Neural cell (in vitro differentiated cells): ENCODE measurements around the gene TSPAN18. TPM values are rescaled to one million over a fixed set of nuclear protein-coding genes. Genes with fewer than 3 reads are reported as not detected.

Experiments used
- H2AFZ ChIP-seq: fragments of 200-600, 300-800 bp; sonication (generic), shearing (Covaris generic); 2 replicates; pipeline ENCODE4 v1.6.0; 2014; ENCODE audit warnings: low read depth, mild to moderate bottlenecking, antibody characterized with exemption, low read length, moderate library complexity
- H3F3A ChIP-seq: fragments of 200-600 bp; shearing (Covaris generic); 2 replicates; pipeline ENCODE4 v1.6.1; 2016; ENCODE audit warnings: mild to moderate bottlenecking, moderate library complexity, mixed read lengths, antibody characterized with exemption, low read length; ENCODE audit not compliant: insufficient read depth, poor library complexity, severe bottlenecking
- H3K27ac ChIP-seq: fragments of 200-600, 300-800 bp; sonication (generic), shearing (Covaris generic); 2 replicates; pipeline ENCODE4 v1.5.1; 2014; ENCODE audit warnings: mild to moderate bottlenecking, low read length, moderate library complexity
- H3K27me3 ChIP-seq: fragments of 300-800, 200-600 bp; sonication (generic), shearing (Covaris generic); 2 replicates; pipeline ENCODE4 v1.6.0; 2014; ENCODE audit warnings: mild to moderate bottlenecking, low read depth, low read length, moderate library complexity; ENCODE audit not compliant: insufficient read depth
- H3K36me3 ChIP-seq: fragments of 300-800, 200-600 bp; sonication (generic), shearing (Covaris generic); 2 replicates; pipeline ENCODE4 v1.5.1; 2014; ENCODE audit warnings: mild to moderate bottlenecking, antibody characterized with exemption, low read length, moderate library complexity; ENCODE audit not compliant: insufficient read depth
- H3K4me2 ChIP-seq: fragments of 300-800, 200-600 bp; sonication (generic), shearing (Covaris generic); 2 replicates; pipeline ENCODE4 v1.6.0; 2014; ENCODE audit warnings: mild to moderate bottlenecking, low read length
- H3K4me3 ChIP-seq: fragments of 300-800, 200-600 bp; sonication (generic), shearing (Covaris generic); 2 replicates; pipeline ENCODE4 v1.5.1; 2014; ENCODE audit warnings: mild to moderate bottlenecking, low read length, moderate library complexity
- H3K79me2 ChIP-seq: fragments of 200-600 bp; shearing (Covaris generic); replicated peaks from 2 replicates; pipeline ENCODE4 v1.6.0; 2014; ENCODE audit warnings: mild to moderate bottlenecking, low read length, moderate library complexity; ENCODE audit not compliant: insufficient read depth
- H3K9ac ChIP-seq: fragments of 300-800, 200-600 bp; sonication (generic), shearing (Covaris generic); 2 replicates; pipeline ENCODE4 v1.6.1; 2016; ENCODE audit warnings: mild to moderate bottlenecking, low read length, mixed read lengths
- H3K9me2 ChIP-seq: fragments of 200-600 bp; shearing (Covaris generic); 2 replicates; pipeline ENCODE4 v1.6.1; 2016; ENCODE audit warnings: mild to moderate bottlenecking, low read length, mixed read lengths; ENCODE audit not compliant: insufficient read depth
- H3K9me3 ChIP-seq: fragments of 200-600, 300-800 bp; sonication (generic), shearing (Covaris generic); 2 replicates; pipeline ENCODE4 v1.6.1; 2016; ENCODE audit warnings: mild to moderate bottlenecking, mixed run types, low read length, moderate library complexity, mixed read lengths
- H4K20me1 ChIP-seq: fragments of 200-600 bp; shearing (Covaris generic); 2 replicates; pipeline ENCODE4 v1.6.1; 2016; ENCODE audit warnings: mild to moderate bottlenecking, mixed run types; ENCODE audit not compliant: insufficient read depth
- EP300 ChIP-seq: fragments of 450-650 bp; conservative IDR thresholded peaks from 2 replicates; pipeline ENCODE4 v1.6.1; 2014; ENCODE audit warnings: antibody characterized with exemption, mild to moderate bottlenecking, moderate library complexity; ENCODE audit not compliant: poor library complexity, severe bottlenecking
- EZH2 ChIP-seq: fragments of 200-600, 300-800 bp; shearing (Covaris generic), sonication (generic); IDR thresholded peaks from 2 replicates; pipeline ENCODE4 v1.6.1; 2014; ENCODE audit warnings: antibody characterized with exemption, low read length, borderline replicate concordance, mild to moderate bottlenecking; ENCODE audit not compliant: insufficient read depth, poor library complexity, severe bottlenecking
- MXI1 ChIP-seq: fragments of 450-650 bp; conservative IDR thresholded peaks from 2 replicates; pipeline ENCODE4 v1.6.1; 2014; ENCODE audit warnings: antibody characterized with exemption, mild to moderate bottlenecking; ENCODE audit not compliant: poor library complexity, severe bottlenecking
- POLR2AphosphoS5 ChIP-seq: IDR thresholded peaks from 2 replicates; pipeline ENCODE4 v1.6.1; 2012
- RAD21 ChIP-seq: fragments of 450-650 bp; conservative IDR thresholded peaks from 2 replicates; pipeline ENCODE4 v1.6.1; 2014; ENCODE audit warnings: antibody characterized with exemption, mild to moderate bottlenecking, moderate library complexity
- SMC3 ChIP-seq: fragments of 450-650 bp; conservative IDR thresholded peaks from 2 replicates; pipeline ENCODE4 v1.6.1; 2014; ENCODE audit warnings: antibody characterized with exemption, mild to moderate bottlenecking, moderate library complexity; ENCODE audit not compliant: poor library complexity
- TAF1 ChIP-seq: IDR thresholded peaks from 2 replicates; pipeline ENCODE4 v1.6.1; 2012; ENCODE audit warnings: low read depth
- polyA plus RNA-seq: library from polyadenylated mRNA; depleted of rRNA; stranded (reverse); fragments of >200 nt; gene quantifications from 2 replicates; pipeline ENCODE4 v1.2.3, GENCODE V29; 2014
- TF ChIP-seq, protein P1 (sequence below): IDR thresholded peaks from 2 replicates; pipeline ENCODE4 v1.6.1; 2012; ENCODE audit warnings: borderline replicate concordance
- TF ChIP-seq, protein P2 (sequence below): fragments of 450-650 bp; IDR thresholded peaks from 2 replicates; pipeline ENCODE4 v1.5.1; 2014; ENCODE audit warnings: antibody characterized with exemption, mild to moderate bottlenecking, moderate library complexity; ENCODE audit not compliant: poor library complexity, severe bottlenecking

TSPAN18 gene
- polyA plus RNA-seq, 1 donor from 2014 or later = 8.4 TPM

DNA sequence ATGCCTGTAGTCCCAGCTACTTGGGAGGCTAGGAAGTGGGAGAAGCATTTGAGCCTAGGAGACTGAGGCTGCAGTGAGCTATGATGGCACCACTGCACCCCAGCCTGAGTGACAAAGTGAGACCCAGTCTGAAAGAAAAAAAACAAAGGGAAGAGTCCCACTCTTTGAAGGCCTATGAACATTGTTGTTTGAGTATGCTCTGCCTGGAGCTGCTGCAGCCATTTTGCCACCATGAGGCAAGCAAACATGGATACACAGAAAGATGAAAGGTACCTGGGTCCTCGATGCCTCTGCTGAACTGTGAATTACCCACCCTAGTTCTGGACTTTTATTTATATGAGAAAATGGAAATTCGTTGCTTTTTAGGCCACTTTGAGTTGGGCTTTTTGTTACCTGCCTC, 19.7 kb upstream of the TSPAN18 start:
- no peaks in the 10 kb centered on the region for H3K9me3 ChIP-seq
- H3K79me2 ChIP-seq = no peaks in the 10 kb centered on the region
- H3K4me2 ChIP-seq = no peak overlapping the region
- no peaks in the 10 kb centered on the region for H3F3A ChIP-seq
- H3K9me2 ChIP-seq = no peaks in the 10 kb centered on the region
- H2AFZ ChIP-seq = no peak overlapping the region
- no peak overlapping the region for H3K4me3 ChIP-seq
- no peak overlapping the region for H3K9ac ChIP-seq
- no peak overlapping the region for H3K27ac ChIP-seq
- no peaks in the 10 kb centered on the region for H3K36me3 ChIP-seq
- TF ChIP-seq, protein P1, sequence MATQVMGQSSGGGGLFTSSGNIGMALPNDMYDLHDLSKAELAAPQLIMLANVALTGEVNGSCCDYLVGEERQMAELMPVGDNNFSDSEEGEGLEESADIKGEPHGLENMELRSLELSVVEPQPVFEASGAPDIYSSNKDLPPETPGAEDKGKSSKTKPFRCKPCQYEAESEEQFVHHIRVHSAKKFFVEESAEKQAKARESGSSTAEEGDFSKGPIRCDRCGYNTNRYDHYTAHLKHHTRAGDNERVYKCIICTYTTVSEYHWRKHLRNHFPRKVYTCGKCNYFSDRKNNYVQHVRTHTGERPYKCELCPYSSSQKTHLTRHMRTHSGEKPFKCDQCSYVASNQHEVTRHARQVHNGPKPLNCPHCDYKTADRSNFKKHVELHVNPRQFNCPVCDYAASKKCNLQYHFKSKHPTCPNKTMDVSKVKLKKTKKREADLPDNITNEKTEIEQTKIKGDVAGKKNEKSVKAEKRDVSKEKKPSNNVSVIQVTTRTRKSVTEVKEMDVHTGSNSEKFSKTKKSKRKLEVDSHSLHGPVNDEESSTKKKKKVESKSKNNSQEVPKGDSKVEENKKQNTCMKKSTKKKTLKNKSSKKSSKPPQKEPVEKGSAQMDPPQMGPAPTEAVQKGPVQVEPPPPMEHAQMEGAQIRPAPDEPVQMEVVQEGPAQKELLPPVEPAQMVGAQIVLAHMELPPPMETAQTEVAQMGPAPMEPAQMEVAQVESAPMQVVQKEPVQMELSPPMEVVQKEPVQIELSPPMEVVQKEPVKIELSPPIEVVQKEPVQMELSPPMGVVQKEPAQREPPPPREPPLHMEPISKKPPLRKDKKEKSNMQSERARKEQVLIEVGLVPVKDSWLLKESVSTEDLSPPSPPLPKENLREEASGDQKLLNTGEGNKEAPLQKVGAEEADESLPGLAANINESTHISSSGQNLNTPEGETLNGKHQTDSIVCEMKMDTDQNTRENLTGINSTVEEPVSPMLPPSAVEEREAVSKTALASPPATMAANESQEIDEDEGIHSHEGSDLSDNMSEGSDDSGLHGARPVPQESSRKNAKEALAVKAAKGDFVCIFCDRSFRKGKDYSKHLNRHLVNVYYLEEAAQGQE = no peak
- no peak for TF ChIP-seq MXI1
- no peak for TF ChIP-seq TAF1
- TF ChIP-seq POLR2AphosphoS5 = no peak
- no peak for TF ChIP-seq EP300
- TF ChIP-seq SMC3 = no peak
- no peak for TF ChIP-seq EZH2
- no peak for TF ChIP-seq RAD21
- TF ChIP-seq, protein P2, sequence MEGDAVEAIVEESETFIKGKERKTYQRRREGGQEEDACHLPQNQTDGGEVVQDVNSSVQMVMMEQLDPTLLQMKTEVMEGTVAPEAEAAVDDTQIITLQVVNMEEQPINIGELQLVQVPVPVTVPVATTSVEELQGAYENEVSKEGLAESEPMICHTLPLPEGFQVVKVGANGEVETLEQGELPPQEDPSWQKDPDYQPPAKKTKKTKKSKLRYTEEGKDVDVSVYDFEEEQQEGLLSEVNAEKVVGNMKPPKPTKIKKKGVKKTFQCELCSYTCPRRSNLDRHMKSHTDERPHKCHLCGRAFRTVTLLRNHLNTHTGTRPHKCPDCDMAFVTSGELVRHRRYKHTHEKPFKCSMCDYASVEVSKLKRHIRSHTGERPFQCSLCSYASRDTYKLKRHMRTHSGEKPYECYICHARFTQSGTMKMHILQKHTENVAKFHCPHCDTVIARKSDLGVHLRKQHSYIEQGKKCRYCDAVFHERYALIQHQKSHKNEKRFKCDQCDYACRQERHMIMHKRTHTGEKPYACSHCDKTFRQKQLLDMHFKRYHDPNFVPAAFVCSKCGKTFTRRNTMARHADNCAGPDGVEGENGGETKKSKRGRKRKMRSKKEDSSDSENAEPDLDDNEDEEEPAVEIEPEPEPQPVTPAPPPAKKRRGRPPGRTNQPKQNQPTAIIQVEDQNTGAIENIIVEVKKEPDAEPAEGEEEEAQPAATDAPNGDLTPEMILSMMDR = no peak
- H4K20me1 ChIP-seq = no peaks in the 10 kb centered on the region
- no peaks in the 10 kb centered on the region for H3K27me3 ChIP-seq

DNA sequence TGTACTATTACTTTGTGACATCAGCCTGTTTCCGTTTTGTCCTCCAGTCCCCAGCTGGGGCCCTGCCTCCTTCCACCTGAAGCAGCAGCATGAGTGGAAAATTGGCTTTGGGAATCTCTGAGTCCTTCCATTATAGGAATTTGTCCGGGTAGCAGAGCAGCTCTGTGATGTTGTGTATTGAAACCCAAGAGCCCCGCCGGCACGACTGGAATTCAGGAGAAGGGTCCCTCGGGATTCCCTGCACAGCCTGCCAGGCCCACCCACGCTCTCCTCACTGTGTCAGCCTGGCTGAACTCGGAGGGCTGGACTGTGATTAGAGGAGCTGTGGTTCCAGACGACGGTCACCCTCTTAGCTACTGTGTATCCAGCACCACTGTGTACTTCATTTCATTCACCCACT, 18.8 kb upstream of the TSPAN18 start:
- Histone ChIP-seq H2AFZ (no peak overlapping the region), H3F3A (no peaks in the 10 kb centered on the region), H4K20me1 (no peaks in the 10 kb centered on the region), H3K4me2 (no peak overlapping the region), H3K9me3 (no peaks in the 10 kb centered on the region), H3K27me3 (no peaks in the 10 kb centered on the region), H3K79me2 (no peaks in the 10 kb centered on the region), H3K9ac (no peak overlapping the region), H3K27ac (no peak overlapping the region), H3K4me3 (no peak overlapping the region), H3K9me2 (no peaks in the 10 kb centered on the region), H3K36me3 (no peaks in the 10 kb centered on the region)
- TF ChIP-seq MXI1 = no peak
- no peak for TF ChIP-seq EZH2
